Measurements from ENCODE around the gene BEGAIN.

The BEGAIN gene

GRCh38 chr14:100538351-100539002 lies 48.7 kb downstream of the BEGAIN start:
- ChIA-PET POLR2A (interaction anchor here (0.6 kb wide), 1 partner anchor 1810 kb away, joined by 4 read pairs; no protein-coding TSS in a partner anchor), CTCF (no interaction called here)
- DNase-seq (ENCODE audit: extremely low spot score), result no peak
- no peak for TF ChIP-seq CTCF (IDR thresholded peaks at IDR 0.05; ENCODE audit: control extremely low read depth, extremely low read depth, low read depth, missing control alignments)

GRCh38 chr14:100537446-100538350 lies 49.5 kb downstream of the BEGAIN start:
- TF ChIP-seq CTCF (IDR thresholded peaks at IDR 0.05; ENCODE audit: control extremely low read depth, extremely low read depth, low read depth, missing control alignments), result no peak
- no peak for DNase-seq (ENCODE audit: extremely low spot score)
- ChIA-PET POLR2A (interaction anchor here (0.6 kb wide), 1 partner anchor 1811 kb away, joined by 4 read pairs; no protein-coding TSS in a partner anchor), CTCF (interaction anchor here (1.2 to 1.4 kb wide), 2 partner anchors 69 to 108 kb away, joined by 3 read pairs; no protein-coding TSS in a partner anchor)

- no peak for TF ChIP-seq CTCF (IDR thresholded peaks at IDR 0.05; ENCODE audit: control extremely low read depth, extremely low read depth, low read depth, missing control alignments)
- DNase-seq (ENCODE audit: extremely low spot score), result no peak
- ChIA-PET CTCF (interaction anchor here (1.2 to 1.4 kb wide), 2 partner anchors 69 to 109 kb away, joined by 3 read pairs; no protein-coding TSS in a partner anchor), POLR2A (no interaction called here)
These were observed 50.3 kb downstream of the BEGAIN start for GRCh38 chr14:100536721-100537445.

GRCh38 chr14:100536121-100536510 lies 51.1 kb downstream of the BEGAIN start:
- no peak for TF ChIP-seq CTCF (IDR thresholded peaks at IDR 0.05; ENCODE audit: control extremely low read depth, extremely low read depth, low read depth, missing control alignments)
- ChIA-PET CTCF (interaction anchor here (1.0 to 1.2 kb wide), 2 partner anchors 8 to 10 kb away, joined by 3 read pairs; no protein-coding TSS in a partner anchor), POLR2A (no interaction called here)
- DNase-seq (ENCODE audit: extremely low spot score), result no peak

- ChIA-PET POLR2A (no interaction called here), CTCF (interaction anchor here (1.0 to 1.2 kb wide), 3 partner anchors 9 to 11 kb away, joined by 3 to 4 read pairs (median 3); no protein-coding TSS in a partner anchor)
- no peak for TF ChIP-seq CTCF (IDR thresholded peaks at IDR 0.05; ENCODE audit: control extremely low read depth, extremely low read depth, low read depth, missing control alignments)
- DNase-seq (ENCODE audit: extremely low spot score), result no peak
These were observed 51.7 kb downstream of the BEGAIN start for GRCh38 chr14:100535287-100536120.
